ENCODE measurements around the gene KIF11. TPM values are rescaled to one million over a fixed set of nuclear protein-coding genes. Genes with fewer than 3 reads are reported as not detected.

KIF11 gene
- polyA plus RNA-seq, 1 experiment, result 4.3 TPM

- TF ChIP-seq, protein P1, sequence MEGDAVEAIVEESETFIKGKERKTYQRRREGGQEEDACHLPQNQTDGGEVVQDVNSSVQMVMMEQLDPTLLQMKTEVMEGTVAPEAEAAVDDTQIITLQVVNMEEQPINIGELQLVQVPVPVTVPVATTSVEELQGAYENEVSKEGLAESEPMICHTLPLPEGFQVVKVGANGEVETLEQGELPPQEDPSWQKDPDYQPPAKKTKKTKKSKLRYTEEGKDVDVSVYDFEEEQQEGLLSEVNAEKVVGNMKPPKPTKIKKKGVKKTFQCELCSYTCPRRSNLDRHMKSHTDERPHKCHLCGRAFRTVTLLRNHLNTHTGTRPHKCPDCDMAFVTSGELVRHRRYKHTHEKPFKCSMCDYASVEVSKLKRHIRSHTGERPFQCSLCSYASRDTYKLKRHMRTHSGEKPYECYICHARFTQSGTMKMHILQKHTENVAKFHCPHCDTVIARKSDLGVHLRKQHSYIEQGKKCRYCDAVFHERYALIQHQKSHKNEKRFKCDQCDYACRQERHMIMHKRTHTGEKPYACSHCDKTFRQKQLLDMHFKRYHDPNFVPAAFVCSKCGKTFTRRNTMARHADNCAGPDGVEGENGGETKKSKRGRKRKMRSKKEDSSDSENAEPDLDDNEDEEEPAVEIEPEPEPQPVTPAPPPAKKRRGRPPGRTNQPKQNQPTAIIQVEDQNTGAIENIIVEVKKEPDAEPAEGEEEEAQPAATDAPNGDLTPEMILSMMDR (IDR thresholded peaks at IDR 0.05; ENCODE audit: insufficient read depth, low read depth, low read length), result no peak
- POLR2A ChIA-PET, result no interaction called here
- Histone ChIP-seq H3K27me3 (ENCODE audit: control insufficient read depth, insufficient read depth, low read length) (no peaks in the 10 kb centered on the region), H3K4me3 (ENCODE audit: low read depth, low read length) (no peak overlapping the region), H3K36me3 (ENCODE audit: control insufficient read depth, insufficient read depth, low read length) (no peaks in the 10 kb centered on the region)
- CTCF ChIA-PET, result interaction anchor here (1.3 to 1.6 kb wide), 3 partner anchors 29 to 238 kb away, joined by 3 to 4 read pairs (median 3); no protein-coding TSS in a partner anchor
- no peak for DNase-seq (ENCODE audit: low read depth)
Measured at GRCh38 chr10:92615515-92615914, 22.6 kb downstream of the KIF11 start.

GRCh38 chr10:92619368-92619767, 26.4 kb downstream of the KIF11 start:
- Histone ChIP-seq H3K4me3 (ENCODE audit: low read depth, low read length) (no peak overlapping the region), H3K36me3 (ENCODE audit: control insufficient read depth, insufficient read depth, low read length) (no peaks in the 10 kb centered on the region), H3K27me3 (ENCODE audit: control insufficient read depth, insufficient read depth, low read length) (no peaks in the 10 kb centered on the region)
- TF ChIP-seq, protein P1 (IDR thresholded peaks at IDR 0.05; ENCODE audit: insufficient read depth, low read depth, low read length), result no peak
- ChIA-PET POLR2A (no interaction called here), CTCF (no interaction called here)
- no peak for DNase-seq (ENCODE audit: low read depth)

- no peaks in the 10 kb centered on the region for H3K27me3 ChIP-seq (ENCODE audit: control insufficient read depth, insufficient read depth, low read length)
- no peaks in the 10 kb centered on the region for H3K36me3 ChIP-seq (ENCODE audit: control insufficient read depth, insufficient read depth, low read length)
- no peak overlapping the region for H3K4me3 ChIP-seq (ENCODE audit: low read depth, low read length)
- DNase-seq (ENCODE audit: low read depth), result no peak
- POLR2A ChIA-PET, result no interaction called here
- TF ChIP-seq, protein P1 (IDR thresholded peaks at IDR 0.05; ENCODE audit: insufficient read depth, low read depth, low read length), result no peak
- CTCF ChIA-PET, result interaction anchor here (0.6 to 1.5 kb wide), 4 partner anchors 11 to 374 kb away, joined by 3 to 7 read pairs (median 4); no protein-coding TSS in a partner anchor
Measured at GRCh38 chr10:92627845-92628480, 35.0 kb downstream of the KIF11 start.

GRCh38 chr10:92629945-92630344, 37.0 kb downstream of the KIF11 start:
- ChIA-PET POLR2A (no interaction called here), CTCF (interaction anchor here (0.9 to 1.1 kb wide), 2 partner anchors 9 to 113 kb away, joined by 3 read pairs; no protein-coding TSS in a partner anchor)
- Histone ChIP-seq H3K27me3 (ENCODE audit: control insufficient read depth, insufficient read depth, low read length) (no peaks in the 10 kb centered on the region), H3K4me3 (ENCODE audit: low read depth, low read length) (no peak overlapping the region), H3K36me3 (ENCODE audit: control insufficient read depth, insufficient read depth, low read length) (no peaks in the 10 kb centered on the region)
- no peak for DNase-seq (ENCODE audit: low read depth)
- TF ChIP-seq, protein P1 (IDR thresholded peaks at IDR 0.05; ENCODE audit: insufficient read depth, low read depth, low read length), result no peak

DNA sequence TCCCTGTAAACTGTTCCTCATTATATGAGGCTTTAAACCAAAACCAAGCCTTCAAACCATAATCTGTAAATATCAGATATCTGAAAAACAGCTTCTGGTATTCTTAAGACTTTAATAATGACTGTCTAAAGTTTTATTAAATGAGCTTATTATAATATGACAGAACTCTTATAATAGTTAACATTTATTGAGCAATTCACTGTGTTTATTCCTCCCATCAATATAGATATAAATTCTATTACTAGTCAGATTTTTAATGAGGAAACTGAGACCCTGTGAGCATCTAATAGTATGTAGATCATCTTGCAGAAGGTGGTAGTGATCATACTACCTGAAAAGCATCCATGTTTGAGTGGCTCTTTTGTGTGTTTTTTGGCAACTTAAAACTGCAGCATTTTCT, 45.1 kb downstream of the KIF11 start:
- Histone ChIP-seq H3K36me3 (ENCODE audit: control insufficient read depth, insufficient read depth, low read length) (no peaks in the 10 kb centered on the region), H3K4me3 (ENCODE audit: low read depth, low read length) (no peak overlapping the region), H3K27me3 (ENCODE audit: control insufficient read depth, insufficient read depth, low read length) (no peaks in the 10 kb centered on the region)
- no peak for DNase-seq (ENCODE audit: low read depth)
- TF ChIP-seq, protein P1 (IDR thresholded peaks at IDR 0.05; ENCODE audit: insufficient read depth, low read depth, low read length), result no peak
- CTCF ChIA-PET, result interaction anchor here (1.1 to 1.5 kb wide), 3 partner anchors 9 to 27 kb away, joined by 3 to 4 read pairs (median 4); no protein-coding TSS in a partner anchor
- POLR2A ChIA-PET, result no interaction called here
